Hepatocyte (in vitro differentiated cells): ENCODE measurements around the gene EPS8L1.

Source experiments
- CTCF ChIP-seq: fragments of 200-600 bp; sonication (generic); IDR thresholded peaks from 2 replicates; pipeline ENCODE4 v1.5.1; 2016; ENCODE audit warnings: antibody characterized with exemption, mild to moderate bottlenecking; ENCODE audit not compliant: poor library complexity
- EZH2 ChIP-seq: fragments of 200-600 bp; sonication (generic); IDR thresholded peaks from 2 replicates; pipeline ENCODE4 v1.6.1; 2016; ENCODE audit warnings: antibody characterized with exemption, mild to moderate bottlenecking, borderline replicate concordance

- TF ChIP-seq CTCF = no peak
- no peak for TF ChIP-seq EZH2
Measured at GRCh38 chr19:55112777-55113569, 37.3 kb downstream of the EPS8L1 start.
